ENCODE results near the gene MTHFSD.

GRCh38 chr16:86563469-86564345 lies 8.7 kb upstream of the MTHFSD start:
- TF ChIP-seq CTCF (IDR thresholded peaks at IDR 0.05): peak; percentile 99 to 100 (median 100)
- peak; percentile 24 to 54 for TF ChIP-seq EP300 (IDR thresholded peaks at IDR 0.05)
- TF ChIP-seq POLR2A (IDR thresholded peaks at IDR 0.05): no peak

Data from tibial nerve (tissue), 4 donors.